ENCODE measurements around the gene CCDC87. TPM values are rescaled to one million over a fixed set of nuclear protein-coding genes. Genes with fewer than 3 reads are reported as not detected.

Gene CCDC87
- total RNA-seq, 1 experiment from 2014 or later, result 2.0 TPM

DNA sequence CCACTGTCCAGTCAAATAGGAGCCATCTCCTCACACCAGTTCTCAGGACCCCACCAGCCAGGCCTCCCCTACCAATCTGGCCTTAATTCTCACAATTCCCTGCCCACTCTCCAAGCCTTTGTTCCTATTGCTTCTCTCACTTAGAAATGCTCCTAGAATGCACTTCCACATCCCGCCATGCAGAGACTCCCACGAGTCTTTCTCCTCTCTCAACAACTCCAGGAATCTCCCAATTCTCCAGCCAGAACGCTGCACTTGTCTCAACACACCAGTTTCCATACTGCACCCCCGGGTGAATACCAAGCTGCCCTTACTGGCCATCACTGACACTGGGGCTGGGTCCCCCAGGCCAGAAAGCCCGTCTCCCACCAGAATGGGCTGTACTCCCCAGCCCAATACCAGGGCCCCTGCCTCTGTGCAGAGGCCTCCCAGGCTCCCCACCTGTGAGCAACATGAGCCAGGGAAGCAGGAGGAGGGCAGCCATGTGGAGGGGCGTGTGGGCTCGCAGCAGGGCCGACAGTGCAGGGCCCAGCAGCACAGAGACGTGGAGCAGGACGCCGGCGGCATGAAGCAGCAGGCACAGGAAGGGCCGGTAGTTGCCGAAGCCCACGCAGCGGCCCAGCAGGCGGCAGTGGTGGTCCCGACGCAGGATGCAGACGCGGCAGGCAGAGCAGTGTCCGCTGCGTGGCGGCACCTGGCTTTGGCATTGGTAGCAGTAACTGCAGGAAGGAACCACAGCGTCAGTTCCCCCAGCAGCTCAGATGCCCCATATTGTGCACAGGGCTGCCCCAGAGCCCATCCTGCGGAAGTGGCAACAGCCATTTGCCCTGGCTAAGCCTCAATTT lies 49.4 kb downstream of the CCDC87 start:
- in situ Hi-C loops (cut with HindIII; ENCODE audit: low pct_unique_long_range_greater_than_20kb, low sequenced_read_pairs), result no loop called here
- Histone ChIP-seq H3K27me3 (ENCODE audit: control insufficient read depth, insufficient read depth, low read length) (no peaks in the 10 kb centered on the region), H3K4me3 (ENCODE audit: low read depth in 2 of 2, low read length in 2 of 2) (no peak overlapping the region), H3K27ac (ENCODE audit: low read length) (no peak overlapping the region), H3K4me1 (ENCODE audit: control insufficient read depth, insufficient read depth, low read length) (peaks cover 9% of the 10 kb centered on the region), H3K9me3 (ENCODE audit: control insufficient read depth, insufficient read depth, low read depth, low read length) (no peaks in the 10 kb centered on the region), H3K36me3 (ENCODE audit: control insufficient read depth, insufficient read depth, low read length) (peaks cover 2% of the 10 kb centered on the region; the same call in 1 of the 2 replicates)
- ChIA-PET CTCF (interaction anchor here (0.5 kb wide), 1 partner anchor 117 kb away, joined by 3 read pairs; no protein-coding TSS in a partner anchor), POLR2A (no interaction called here)
- intact Hi-C loops (cut with micrococcal nuclease; ENCODE audit: unreplicated experiment), result no loop called here
- ATAC-seq (no peak), DNase-seq (ENCODE audit: low read depth, low spot score) (no peak)
- no TSS peak for BruUV-seq (replicated peaks)
- no peak for TF ChIP-seq SIN3A (IDR thresholded peaks at IDR 0.05; ENCODE audit: borderline replicate concordance, insufficient read depth, low read depth, low read length)
- TF ChIP-seq, protein P1, sequence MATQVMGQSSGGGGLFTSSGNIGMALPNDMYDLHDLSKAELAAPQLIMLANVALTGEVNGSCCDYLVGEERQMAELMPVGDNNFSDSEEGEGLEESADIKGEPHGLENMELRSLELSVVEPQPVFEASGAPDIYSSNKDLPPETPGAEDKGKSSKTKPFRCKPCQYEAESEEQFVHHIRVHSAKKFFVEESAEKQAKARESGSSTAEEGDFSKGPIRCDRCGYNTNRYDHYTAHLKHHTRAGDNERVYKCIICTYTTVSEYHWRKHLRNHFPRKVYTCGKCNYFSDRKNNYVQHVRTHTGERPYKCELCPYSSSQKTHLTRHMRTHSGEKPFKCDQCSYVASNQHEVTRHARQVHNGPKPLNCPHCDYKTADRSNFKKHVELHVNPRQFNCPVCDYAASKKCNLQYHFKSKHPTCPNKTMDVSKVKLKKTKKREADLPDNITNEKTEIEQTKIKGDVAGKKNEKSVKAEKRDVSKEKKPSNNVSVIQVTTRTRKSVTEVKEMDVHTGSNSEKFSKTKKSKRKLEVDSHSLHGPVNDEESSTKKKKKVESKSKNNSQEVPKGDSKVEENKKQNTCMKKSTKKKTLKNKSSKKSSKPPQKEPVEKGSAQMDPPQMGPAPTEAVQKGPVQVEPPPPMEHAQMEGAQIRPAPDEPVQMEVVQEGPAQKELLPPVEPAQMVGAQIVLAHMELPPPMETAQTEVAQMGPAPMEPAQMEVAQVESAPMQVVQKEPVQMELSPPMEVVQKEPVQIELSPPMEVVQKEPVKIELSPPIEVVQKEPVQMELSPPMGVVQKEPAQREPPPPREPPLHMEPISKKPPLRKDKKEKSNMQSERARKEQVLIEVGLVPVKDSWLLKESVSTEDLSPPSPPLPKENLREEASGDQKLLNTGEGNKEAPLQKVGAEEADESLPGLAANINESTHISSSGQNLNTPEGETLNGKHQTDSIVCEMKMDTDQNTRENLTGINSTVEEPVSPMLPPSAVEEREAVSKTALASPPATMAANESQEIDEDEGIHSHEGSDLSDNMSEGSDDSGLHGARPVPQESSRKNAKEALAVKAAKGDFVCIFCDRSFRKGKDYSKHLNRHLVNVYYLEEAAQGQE (IDR thresholded peaks at IDR 0.05; ENCODE audit: insufficient read depth in 1 of 2, low read depth in 2 of 2, low read length in 1 of 2), result no peak

DNA sequence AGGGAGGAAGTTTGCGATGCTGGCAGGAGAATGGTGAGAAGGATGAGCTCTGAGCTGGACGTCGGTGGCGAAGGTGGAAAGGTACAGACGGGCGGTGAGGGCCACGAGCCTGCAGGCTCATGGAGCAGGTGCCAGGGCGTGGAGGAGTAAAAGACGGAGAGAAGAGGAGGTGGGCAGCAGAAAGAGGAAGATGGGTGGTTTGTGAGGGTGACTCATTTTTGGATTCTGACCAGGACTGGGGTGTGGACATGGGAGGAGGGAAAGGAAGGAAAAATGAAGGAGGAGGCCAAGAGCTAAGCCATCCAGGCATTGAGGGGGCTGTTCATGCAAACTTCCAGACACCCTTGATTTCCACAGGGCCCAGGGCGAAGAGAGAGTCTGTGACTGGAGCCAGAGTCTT lies 50.5 kb downstream of the CCDC87 start:
- CTCF ChIA-PET, result no interaction called here
- intact Hi-C loops (cut with micrococcal nuclease; ENCODE audit: unreplicated experiment), result no loop called here
- BruUV-seq (replicated peaks), result no TSS peak

More for the DNA sequence above, 50.5 kb downstream of the CCDC87 start:
- peaks cover 2% of the 10 kb centered on the region; the same call in 1 of the 2 replicates for H3K36me3 ChIP-seq (ENCODE audit: control insufficient read depth, insufficient read depth, low read length)
- DNase-seq (ENCODE audit: low read depth, low spot score) (no peak), ATAC-seq (no peak)
- in situ Hi-C loops (cut with HindIII; ENCODE audit: low pct_unique_long_range_greater_than_20kb, low sequenced_read_pairs), result no loop called here
- no peaks in the 10 kb centered on the region for H3K27me3 ChIP-seq (ENCODE audit: control insufficient read depth, insufficient read depth, low read length)
- H3K4me1 ChIP-seq (ENCODE audit: control insufficient read depth, insufficient read depth, low read length), result peaks cover 7% of the 10 kb centered on the region
- no peak overlapping the region for H3K27ac ChIP-seq (ENCODE audit: low read length)
- POLR2A ChIA-PET, result no interaction called here
- no peaks in the 10 kb centered on the region for H3K9me3 ChIP-seq (ENCODE audit: control insufficient read depth, insufficient read depth, low read depth, low read length)
- H3K4me3 ChIP-seq (ENCODE audit: low read depth in 2 of 2, low read length in 2 of 2), result no peak overlapping the region
- TF ChIP-seq POLR2AphosphoS5 (IDR thresholded peaks at IDR 0.05; ENCODE audit: low read depth, low read length), result no peak
- TF ChIP-seq, protein P1 (IDR thresholded peaks at IDR 0.05; ENCODE audit: insufficient read depth in 1 of 2, low read depth in 2 of 2, low read length in 1 of 2), result no peak
- TF ChIP-seq, protein P2, sequence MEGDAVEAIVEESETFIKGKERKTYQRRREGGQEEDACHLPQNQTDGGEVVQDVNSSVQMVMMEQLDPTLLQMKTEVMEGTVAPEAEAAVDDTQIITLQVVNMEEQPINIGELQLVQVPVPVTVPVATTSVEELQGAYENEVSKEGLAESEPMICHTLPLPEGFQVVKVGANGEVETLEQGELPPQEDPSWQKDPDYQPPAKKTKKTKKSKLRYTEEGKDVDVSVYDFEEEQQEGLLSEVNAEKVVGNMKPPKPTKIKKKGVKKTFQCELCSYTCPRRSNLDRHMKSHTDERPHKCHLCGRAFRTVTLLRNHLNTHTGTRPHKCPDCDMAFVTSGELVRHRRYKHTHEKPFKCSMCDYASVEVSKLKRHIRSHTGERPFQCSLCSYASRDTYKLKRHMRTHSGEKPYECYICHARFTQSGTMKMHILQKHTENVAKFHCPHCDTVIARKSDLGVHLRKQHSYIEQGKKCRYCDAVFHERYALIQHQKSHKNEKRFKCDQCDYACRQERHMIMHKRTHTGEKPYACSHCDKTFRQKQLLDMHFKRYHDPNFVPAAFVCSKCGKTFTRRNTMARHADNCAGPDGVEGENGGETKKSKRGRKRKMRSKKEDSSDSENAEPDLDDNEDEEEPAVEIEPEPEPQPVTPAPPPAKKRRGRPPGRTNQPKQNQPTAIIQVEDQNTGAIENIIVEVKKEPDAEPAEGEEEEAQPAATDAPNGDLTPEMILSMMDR (IDR thresholded peaks at IDR 0.05), result no peak
- no peak for TF ChIP-seq TCF7L2 (IDR thresholded peaks at IDR 0.05; ENCODE audit: low read depth, low read length)
- no peak for TF ChIP-seq SIN3A (IDR thresholded peaks at IDR 0.05; ENCODE audit: borderline replicate concordance, insufficient read depth, low read depth, low read length)

Measured in Panc1 (cell line).